ENCODE data around the gene SLC1A5. TPM values are rescaled to one million over a fixed set of nuclear protein-coding genes. Genes with fewer than 3 reads are reported as not detected.
A peak's percentile ranks its signal among the peaks of the same experiment; 100 is the strongest.

SLC1A5 gene
- total RNA-seq, 1 experiment from 2014 or later = 104 TPM

DNA sequence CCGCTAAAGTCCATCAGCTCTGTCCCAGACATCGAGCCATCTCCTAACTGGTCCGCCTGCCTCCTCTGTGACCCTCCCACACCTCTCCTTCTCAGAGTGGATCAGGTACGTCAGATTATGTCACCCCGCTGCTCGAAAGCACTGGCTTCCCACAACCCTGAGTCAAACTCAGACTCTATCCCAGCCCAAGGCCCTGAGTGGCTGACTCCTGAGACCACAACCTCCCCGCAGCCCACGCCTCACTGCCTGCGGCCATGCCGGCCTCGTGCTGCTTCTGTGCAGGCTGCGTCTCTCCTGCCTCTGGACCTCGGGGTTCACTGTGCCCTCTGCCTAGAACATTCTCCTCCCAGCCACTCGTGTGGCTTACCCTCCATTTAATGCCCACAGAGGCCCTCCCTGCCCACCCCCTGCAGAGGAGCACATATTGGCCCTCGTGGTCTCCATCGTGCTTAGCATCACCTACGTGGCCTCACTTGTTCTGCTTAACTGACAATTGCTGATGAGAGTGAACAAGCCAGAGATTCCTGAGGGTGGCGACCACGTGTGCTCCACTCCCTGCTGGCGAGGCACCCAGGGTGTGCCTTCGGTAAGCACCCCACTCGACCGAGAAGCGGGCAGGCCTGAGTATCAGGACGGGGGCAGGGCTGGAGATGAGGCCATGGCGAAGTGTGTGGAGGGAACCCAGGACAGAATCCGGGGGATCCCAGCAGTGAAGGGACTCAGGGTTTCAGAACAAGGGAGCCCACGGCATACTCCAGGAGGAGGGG is 56.0 kb downstream of the SLC1A5 start:
- ATAC-seq (no peak), DNase-seq (ENCODE audit: low read depth, low spot score) (no peak)
- H3K4me1 ChIP-seq (ENCODE audit: control insufficient read depth, insufficient read depth, low read length) = no peaks in the 10 kb centered on the region
- no peaks in the 10 kb centered on the region for H3K9me3 ChIP-seq (ENCODE audit: control insufficient read depth, insufficient read depth, low read depth, low read length)
- intact Hi-C loops (cut with micrococcal nuclease; ENCODE audit: unreplicated experiment) = no loop called here
- peaks cover 3% of the 10 kb centered on the region for H3K36me3 ChIP-seq (ENCODE audit: control insufficient read depth, insufficient read depth, low read length)
- BruUV-seq (replicated peaks) = no TSS peak
- no peak overlapping the region for H3K27ac ChIP-seq (ENCODE audit: low read length)
- TF ChIP-seq POLR2AphosphoS5 (IDR thresholded peaks at IDR 0.05; ENCODE audit: low read depth, low read length) (no peak), SIN3A (IDR thresholded peaks at IDR 0.05; ENCODE audit: borderline replicate concordance, insufficient read depth, low read depth, low read length) (no peak), TCF7L2 (IDR thresholded peaks at IDR 0.05; ENCODE audit: low read depth, low read length) (no peak)
- TF ChIP-seq, protein P1, sequence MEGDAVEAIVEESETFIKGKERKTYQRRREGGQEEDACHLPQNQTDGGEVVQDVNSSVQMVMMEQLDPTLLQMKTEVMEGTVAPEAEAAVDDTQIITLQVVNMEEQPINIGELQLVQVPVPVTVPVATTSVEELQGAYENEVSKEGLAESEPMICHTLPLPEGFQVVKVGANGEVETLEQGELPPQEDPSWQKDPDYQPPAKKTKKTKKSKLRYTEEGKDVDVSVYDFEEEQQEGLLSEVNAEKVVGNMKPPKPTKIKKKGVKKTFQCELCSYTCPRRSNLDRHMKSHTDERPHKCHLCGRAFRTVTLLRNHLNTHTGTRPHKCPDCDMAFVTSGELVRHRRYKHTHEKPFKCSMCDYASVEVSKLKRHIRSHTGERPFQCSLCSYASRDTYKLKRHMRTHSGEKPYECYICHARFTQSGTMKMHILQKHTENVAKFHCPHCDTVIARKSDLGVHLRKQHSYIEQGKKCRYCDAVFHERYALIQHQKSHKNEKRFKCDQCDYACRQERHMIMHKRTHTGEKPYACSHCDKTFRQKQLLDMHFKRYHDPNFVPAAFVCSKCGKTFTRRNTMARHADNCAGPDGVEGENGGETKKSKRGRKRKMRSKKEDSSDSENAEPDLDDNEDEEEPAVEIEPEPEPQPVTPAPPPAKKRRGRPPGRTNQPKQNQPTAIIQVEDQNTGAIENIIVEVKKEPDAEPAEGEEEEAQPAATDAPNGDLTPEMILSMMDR (IDR thresholded peaks at IDR 0.05) = no peak
- TF ChIP-seq, protein P2, sequence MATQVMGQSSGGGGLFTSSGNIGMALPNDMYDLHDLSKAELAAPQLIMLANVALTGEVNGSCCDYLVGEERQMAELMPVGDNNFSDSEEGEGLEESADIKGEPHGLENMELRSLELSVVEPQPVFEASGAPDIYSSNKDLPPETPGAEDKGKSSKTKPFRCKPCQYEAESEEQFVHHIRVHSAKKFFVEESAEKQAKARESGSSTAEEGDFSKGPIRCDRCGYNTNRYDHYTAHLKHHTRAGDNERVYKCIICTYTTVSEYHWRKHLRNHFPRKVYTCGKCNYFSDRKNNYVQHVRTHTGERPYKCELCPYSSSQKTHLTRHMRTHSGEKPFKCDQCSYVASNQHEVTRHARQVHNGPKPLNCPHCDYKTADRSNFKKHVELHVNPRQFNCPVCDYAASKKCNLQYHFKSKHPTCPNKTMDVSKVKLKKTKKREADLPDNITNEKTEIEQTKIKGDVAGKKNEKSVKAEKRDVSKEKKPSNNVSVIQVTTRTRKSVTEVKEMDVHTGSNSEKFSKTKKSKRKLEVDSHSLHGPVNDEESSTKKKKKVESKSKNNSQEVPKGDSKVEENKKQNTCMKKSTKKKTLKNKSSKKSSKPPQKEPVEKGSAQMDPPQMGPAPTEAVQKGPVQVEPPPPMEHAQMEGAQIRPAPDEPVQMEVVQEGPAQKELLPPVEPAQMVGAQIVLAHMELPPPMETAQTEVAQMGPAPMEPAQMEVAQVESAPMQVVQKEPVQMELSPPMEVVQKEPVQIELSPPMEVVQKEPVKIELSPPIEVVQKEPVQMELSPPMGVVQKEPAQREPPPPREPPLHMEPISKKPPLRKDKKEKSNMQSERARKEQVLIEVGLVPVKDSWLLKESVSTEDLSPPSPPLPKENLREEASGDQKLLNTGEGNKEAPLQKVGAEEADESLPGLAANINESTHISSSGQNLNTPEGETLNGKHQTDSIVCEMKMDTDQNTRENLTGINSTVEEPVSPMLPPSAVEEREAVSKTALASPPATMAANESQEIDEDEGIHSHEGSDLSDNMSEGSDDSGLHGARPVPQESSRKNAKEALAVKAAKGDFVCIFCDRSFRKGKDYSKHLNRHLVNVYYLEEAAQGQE (IDR thresholded peaks at IDR 0.05; ENCODE audit: insufficient read depth in 1 of 2, low read depth in 2 of 2, low read length in 1 of 2) = no peak
- H3K27me3 ChIP-seq (ENCODE audit: control insufficient read depth, insufficient read depth, low read length) = no peaks in the 10 kb centered on the region
- ChIA-PET POLR2A (no interaction called here), CTCF (no interaction called here)
- H3K4me3 ChIP-seq (ENCODE audit: low read depth in 2 of 2, low read length in 2 of 2) = no peak overlapping the region
- in situ Hi-C loops (cut with HindIII; ENCODE audit: low pct_unique_long_range_greater_than_20kb, low sequenced_read_pairs) = no loop called here

DNA sequence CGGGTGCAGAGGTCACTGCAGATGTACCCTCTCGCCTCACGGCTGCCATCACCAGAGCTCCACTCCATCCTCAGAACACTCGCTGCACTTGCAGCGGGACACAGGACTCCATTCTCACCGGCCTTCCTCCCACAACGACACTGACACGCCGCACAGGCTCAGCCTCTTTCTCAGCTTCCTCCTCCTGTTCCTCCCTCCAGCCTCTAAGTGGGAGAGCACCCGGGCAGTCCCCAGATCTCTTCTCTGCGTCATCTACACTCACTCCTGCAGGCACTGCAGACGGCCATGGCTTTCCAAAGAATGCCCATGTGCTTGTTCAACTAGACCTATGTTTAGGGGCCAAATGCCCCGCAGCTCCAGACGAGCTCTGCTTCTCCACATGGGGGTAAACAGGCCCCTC is 56.8 kb downstream of the SLC1A5 start:
- in situ Hi-C loops (cut with HindIII; ENCODE audit: low pct_unique_long_range_greater_than_20kb, low sequenced_read_pairs) = no loop called here

DNA sequence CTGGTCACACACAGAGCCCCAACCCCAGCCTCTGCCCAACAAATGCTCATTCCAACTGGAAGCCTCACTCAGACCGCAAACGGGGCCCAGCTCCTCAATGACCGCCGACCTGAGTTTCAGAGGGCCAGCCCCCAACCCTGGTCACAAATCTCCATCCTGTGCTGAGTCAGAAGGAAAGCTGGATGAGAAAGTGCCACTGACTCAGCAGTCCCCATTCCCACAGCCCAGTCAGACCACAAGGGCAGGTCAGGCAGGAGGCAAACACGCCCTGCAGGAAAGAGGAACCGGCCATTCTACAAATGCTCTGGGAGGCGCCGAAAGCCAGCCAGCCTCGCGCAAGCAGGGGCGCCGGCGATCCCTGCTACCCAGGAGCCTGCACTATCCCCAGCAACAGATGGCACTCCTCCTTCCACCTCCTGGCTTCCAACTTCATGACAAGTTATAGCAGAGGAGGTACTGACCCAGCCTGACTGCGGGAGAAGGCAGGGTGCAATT is 57.3 kb downstream of the SLC1A5 start:
- intact Hi-C loops (cut with micrococcal nuclease; ENCODE audit: unreplicated experiment) = no loop called here
- in situ Hi-C loops (cut with HindIII; ENCODE audit: low pct_unique_long_range_greater_than_20kb, low sequenced_read_pairs) = no loop called here
- ATAC-seq (0 out of 2 replicates have a peak, but pooled peaks have one; percentile 25), DNase-seq (ENCODE audit: low read depth, low spot score) (no peak)
- no peaks in the 10 kb centered on the region for H3K9me3 ChIP-seq (ENCODE audit: control insufficient read depth, insufficient read depth, low read depth, low read length)
- no peak overlapping the region for H3K4me3 ChIP-seq (ENCODE audit: low read depth in 2 of 2, low read length in 2 of 2)
- ChIA-PET CTCF (interaction anchor here (0.6 kb wide), 1 partner anchor 26 kb away, joined by 4 read pairs; no protein-coding TSS in a partner anchor), POLR2A (no interaction called here)
- no TSS peak for BruUV-seq (replicated peaks)
- H3K27me3 ChIP-seq (ENCODE audit: control insufficient read depth, insufficient read depth, low read length) = no peaks in the 10 kb centered on the region
- peaks cover 3% of the 10 kb centered on the region for H3K36me3 ChIP-seq (ENCODE audit: control insufficient read depth, insufficient read depth, low read length)
- H3K4me1 ChIP-seq (ENCODE audit: control insufficient read depth, insufficient read depth, low read length) = no peaks in the 10 kb centered on the region
- TF ChIP-seq TCF7L2 (IDR thresholded peaks at IDR 0.05; ENCODE audit: low read depth, low read length) (no peak), POLR2AphosphoS5 (IDR thresholded peaks at IDR 0.05; ENCODE audit: low read depth, low read length) (no peak), SIN3A (IDR thresholded peaks at IDR 0.05; ENCODE audit: borderline replicate concordance, insufficient read depth, low read depth, low read length) (no peak)
- TF ChIP-seq, protein P2 (IDR thresholded peaks at IDR 0.05; ENCODE audit: insufficient read depth in 1 of 2, low read depth in 2 of 2, low read length in 1 of 2) = no peak
- TF ChIP-seq, protein P1 (IDR thresholded peaks at IDR 0.05) = no peak
- no peak overlapping the region for H3K27ac ChIP-seq (ENCODE audit: low read length)

More for the DNA sequence above, 56.8 kb downstream of the SLC1A5 start:
- DNase-seq (ENCODE audit: low read depth, low spot score) (no peak), ATAC-seq (no peak)
- no peaks in the 10 kb centered on the region for H3K4me1 ChIP-seq (ENCODE audit: control insufficient read depth, insufficient read depth, low read length)
- POLR2A ChIA-PET = no interaction called here
- BruUV-seq (replicated peaks) = no TSS peak
- H3K36me3 ChIP-seq (ENCODE audit: control insufficient read depth, insufficient read depth, low read length) = peaks cover 3% of the 10 kb centered on the region
- no peak for TF ChIP-seq SIN3A (IDR thresholded peaks at IDR 0.05; ENCODE audit: borderline replicate concordance, insufficient read depth, low read depth, low read length)
- H3K27me3 ChIP-seq (ENCODE audit: control insufficient read depth, insufficient read depth, low read length) = no peaks in the 10 kb centered on the region
- no peak overlapping the region for H3K27ac ChIP-seq (ENCODE audit: low read length)
- intact Hi-C loops (cut with micrococcal nuclease; ENCODE audit: unreplicated experiment) = no loop called here
- H3K4me3 ChIP-seq (ENCODE audit: low read depth in 2 of 2, low read length in 2 of 2) = no peak overlapping the region
- no peaks in the 10 kb centered on the region for H3K9me3 ChIP-seq (ENCODE audit: control insufficient read depth, insufficient read depth, low read depth, low read length)
- CTCF ChIA-PET = interaction anchor here (0.6 kb wide), 1 partner anchor 26 kb away, joined by 4 read pairs; no protein-coding TSS in a partner anchor

All from Panc1 (cell line).